ENCODE data around the gene CD47.

CD47 gene

DNA sequence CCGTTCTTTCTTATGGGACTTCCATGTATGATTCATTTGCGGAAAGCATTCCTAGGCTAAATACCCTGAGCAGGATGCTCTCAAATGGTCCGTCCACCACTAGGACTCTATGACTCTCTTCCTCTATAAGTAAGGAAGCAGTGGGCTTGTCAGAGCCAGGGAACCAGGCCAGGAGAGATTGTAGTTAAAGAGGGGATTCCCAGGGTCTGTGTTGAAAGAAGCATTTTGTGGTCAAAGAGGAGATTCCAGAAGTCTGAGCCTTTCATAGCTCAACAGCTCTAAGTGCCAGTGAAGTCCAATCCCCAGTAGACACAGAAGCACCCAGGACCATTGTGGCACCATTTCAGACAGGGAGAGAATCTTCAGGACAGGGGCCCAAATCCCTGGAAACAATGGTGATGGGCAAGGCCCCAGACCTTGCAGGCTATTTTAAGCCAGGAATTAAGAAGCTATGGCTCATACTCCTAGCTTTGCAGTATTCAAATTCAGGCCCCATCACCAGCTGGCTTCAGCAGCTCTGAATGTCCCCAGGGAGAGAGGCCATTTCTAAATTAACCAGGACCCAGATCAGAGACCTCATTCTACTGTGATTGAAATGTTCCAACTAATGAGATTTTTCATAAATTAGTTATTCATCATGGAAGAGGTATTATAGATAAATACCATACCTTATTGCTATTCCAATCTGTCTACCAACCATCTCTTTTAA is 81.7 kb downstream of the CD47 start:
- in situ Hi-C loops (cut with MboI; ENCODE audit: low pct_unique_long_range_greater_than_20kb, low sequenced_read_pairs, unreplicated experiment), result no loop called here
- TF ChIP-seq, protein P1, sequence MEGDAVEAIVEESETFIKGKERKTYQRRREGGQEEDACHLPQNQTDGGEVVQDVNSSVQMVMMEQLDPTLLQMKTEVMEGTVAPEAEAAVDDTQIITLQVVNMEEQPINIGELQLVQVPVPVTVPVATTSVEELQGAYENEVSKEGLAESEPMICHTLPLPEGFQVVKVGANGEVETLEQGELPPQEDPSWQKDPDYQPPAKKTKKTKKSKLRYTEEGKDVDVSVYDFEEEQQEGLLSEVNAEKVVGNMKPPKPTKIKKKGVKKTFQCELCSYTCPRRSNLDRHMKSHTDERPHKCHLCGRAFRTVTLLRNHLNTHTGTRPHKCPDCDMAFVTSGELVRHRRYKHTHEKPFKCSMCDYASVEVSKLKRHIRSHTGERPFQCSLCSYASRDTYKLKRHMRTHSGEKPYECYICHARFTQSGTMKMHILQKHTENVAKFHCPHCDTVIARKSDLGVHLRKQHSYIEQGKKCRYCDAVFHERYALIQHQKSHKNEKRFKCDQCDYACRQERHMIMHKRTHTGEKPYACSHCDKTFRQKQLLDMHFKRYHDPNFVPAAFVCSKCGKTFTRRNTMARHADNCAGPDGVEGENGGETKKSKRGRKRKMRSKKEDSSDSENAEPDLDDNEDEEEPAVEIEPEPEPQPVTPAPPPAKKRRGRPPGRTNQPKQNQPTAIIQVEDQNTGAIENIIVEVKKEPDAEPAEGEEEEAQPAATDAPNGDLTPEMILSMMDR (IDR thresholded peaks at IDR 0.05; ENCODE audit: extremely low read depth, insufficient read depth, missing control alignments), result no peak
- peak; percentile 34 for DNase-seq (ENCODE audit: low spot score)

DNA sequence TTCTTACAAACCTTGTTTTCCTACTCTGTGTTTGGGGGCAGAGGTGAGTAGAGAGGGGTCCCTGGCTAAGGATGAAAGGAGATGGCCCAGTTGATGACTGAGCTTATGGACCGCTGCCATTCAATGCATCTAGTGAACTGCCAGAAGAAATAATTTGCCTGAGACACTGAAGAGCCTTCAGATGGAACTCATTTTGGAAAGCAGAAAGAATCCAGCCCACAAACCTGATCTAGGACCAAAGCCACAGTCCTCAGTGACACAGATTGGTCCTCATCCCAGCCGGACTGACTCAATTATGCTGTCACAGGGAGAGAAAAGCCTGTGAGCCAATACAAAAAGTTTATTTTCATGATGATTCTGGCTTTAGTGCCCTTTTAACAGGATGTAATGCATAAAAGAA is 82.7 kb downstream of the CD47 start:
- no peak for DNase-seq (ENCODE audit: low spot score)
- in situ Hi-C loops (cut with MboI; ENCODE audit: low pct_unique_long_range_greater_than_20kb, low sequenced_read_pairs, unreplicated experiment), result no loop called here
- TF ChIP-seq, protein P1 (IDR thresholded peaks at IDR 0.05; ENCODE audit: extremely low read depth, insufficient read depth, missing control alignments), result no peak

DNA sequence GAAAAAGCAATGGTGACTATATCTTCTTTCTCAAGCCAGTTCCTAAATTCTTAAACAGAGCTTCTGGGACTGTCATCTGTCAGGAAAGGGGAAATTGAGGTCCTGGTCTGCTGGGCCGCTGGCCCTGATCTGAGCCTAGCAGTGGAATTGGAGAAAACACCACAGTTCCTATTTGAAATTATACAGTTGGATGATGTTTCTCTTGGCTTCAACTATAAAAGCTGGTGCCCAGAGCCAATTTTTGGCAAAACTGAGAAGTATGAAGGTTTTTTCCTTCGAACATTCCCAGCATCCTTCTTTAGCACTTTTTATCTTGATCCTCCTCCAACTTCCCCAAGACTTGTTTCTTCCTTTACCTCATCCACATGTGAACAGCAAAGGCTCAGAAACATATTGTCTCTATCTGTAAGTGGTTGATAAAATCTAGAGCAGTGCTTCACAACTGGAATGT is 83.9 kb downstream of the CD47 start:
- DNase-seq (ENCODE audit: low spot score), result no peak
- TF ChIP-seq, protein P1 (IDR thresholded peaks at IDR 0.05; ENCODE audit: extremely low read depth, insufficient read depth, missing control alignments), result no peak
- in situ Hi-C loops (cut with MboI; ENCODE audit: low pct_unique_long_range_greater_than_20kb, low sequenced_read_pairs, unreplicated experiment), result no loop called here

DNA sequence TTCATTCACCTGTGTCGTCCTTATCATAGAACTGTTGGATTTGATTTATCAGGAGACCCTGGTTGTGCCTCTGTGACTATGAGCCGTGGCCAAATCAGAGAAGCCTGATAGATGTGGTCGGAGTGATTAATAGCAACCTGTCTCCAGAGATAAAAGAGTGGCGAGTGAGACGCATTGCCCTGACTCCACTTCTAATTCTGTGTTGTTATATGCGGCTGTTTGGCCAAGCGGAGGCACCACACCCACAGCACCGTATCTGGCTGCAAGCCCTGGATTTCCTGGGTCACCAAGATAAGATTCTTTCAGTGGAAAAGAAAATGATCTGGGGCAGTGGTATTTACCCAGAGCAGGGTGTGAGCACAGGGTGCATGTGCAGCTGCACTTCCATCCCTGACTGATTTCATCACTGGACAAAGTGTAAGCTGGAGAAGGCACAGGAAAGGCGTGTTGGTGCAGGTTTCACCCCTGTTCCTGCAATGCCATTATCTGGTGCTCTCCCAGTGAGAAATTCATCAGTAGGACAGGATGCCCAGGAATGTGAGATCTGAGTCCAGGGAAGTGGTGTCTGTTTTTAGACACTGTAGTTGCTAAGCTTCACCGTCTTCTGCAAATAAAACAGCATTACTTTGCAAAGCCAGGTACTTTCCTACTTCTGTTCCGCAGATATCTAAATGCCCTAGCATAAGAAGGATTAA is 84.6 kb downstream of the CD47 start:
- no peak for DNase-seq (ENCODE audit: low spot score)
- in situ Hi-C loops (cut with MboI; ENCODE audit: low pct_unique_long_range_greater_than_20kb, low sequenced_read_pairs, unreplicated experiment), result no loop called here
- TF ChIP-seq, protein P1 (IDR thresholded peaks at IDR 0.05; ENCODE audit: extremely low read depth, insufficient read depth, missing control alignments), result no peak

DNA sequence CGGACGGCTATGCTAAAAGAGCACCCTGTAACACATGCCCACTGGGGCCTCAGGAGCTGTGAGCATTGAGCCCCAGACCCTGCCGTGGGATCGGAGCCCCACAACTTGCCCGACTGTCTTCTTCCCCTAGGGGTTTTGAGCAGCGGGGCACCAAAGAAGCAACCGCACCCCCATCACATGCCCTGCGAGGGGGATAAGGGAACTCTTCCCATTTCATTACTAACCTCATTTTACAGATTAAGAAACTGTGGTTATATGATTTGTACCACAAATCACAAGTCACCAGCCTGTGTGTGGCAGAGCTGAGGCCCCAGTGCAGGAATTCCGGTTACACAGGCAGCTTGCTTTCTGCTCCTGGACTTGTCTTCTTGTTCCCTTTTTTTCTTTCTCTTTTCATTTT is 86.2 kb downstream of the CD47 start:
- in situ Hi-C loops (cut with MboI; ENCODE audit: low pct_unique_long_range_greater_than_20kb, low sequenced_read_pairs, unreplicated experiment), result no loop called here
- TF ChIP-seq, protein P1 (IDR thresholded peaks at IDR 0.05; ENCODE audit: extremely low read depth, insufficient read depth, missing control alignments), result no peak
- no peak for DNase-seq (ENCODE audit: low spot score)

DNA sequence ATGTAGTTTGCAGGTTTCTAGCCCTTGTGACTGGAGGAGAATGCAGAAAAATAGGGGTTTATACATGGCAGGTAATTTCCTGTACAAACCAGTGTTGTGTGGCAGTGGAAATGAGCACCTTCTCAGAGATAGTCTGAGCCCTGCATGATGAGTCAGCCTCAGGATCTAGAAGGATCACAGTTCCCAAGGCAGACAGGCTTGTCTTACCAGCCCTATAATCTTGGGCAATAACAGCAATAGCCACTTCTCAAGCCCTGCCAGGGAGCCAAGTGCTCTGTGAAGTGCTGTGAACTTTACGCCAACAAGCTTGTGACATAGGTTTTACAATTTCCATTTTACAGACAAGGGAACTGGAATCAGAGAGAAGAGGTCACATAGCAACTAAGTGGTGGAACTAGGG is 89.4 kb downstream of the CD47 start:
- TF ChIP-seq, protein P1 (IDR thresholded peaks at IDR 0.05; ENCODE audit: extremely low read depth, insufficient read depth, missing control alignments), result no peak
- in situ Hi-C loops (cut with MboI; ENCODE audit: low pct_unique_long_range_greater_than_20kb, low sequenced_read_pairs, unreplicated experiment), result no loop called here
- no peak for DNase-seq (ENCODE audit: low spot score)
